G401 (cell line): ENCODE data around the gene ACBD3. TPM values are rescaled to one million over a fixed set of nuclear protein-coding genes. Genes with fewer than 3 reads are reported as not detected.

Experiments
- DNase-seq: peaks from one replicate; pipeline ENCODE4 v3.0.0-alpha.2; 2015; ENCODE audit warnings: low spot score
- in situ Hi-C: cut with HindIII; loops from 2 replicates; pipeline ENCODE4 v1.10.0; 2016; ENCODE audit warnings: low sequenced_read_pairs, mixed read lengths
- total RNA-seq: library from RNA; depleted of rRNA; stranded (reverse); fragments of >200 nt; shearing (Covaris generic); gene quantifications from 2 replicates; pipeline ENCODE4 v1.2.3, GENCODE V29; 2014

The ACBD3 gene
- total RNA-seq, 1 experiment from 2014 or later: 21.3 TPM

- in situ Hi-C loops: no loop called here
- no peak for DNase-seq
Measured at GRCh38 chr1:226121049-226121586, 65.4 kb downstream of the ACBD3 start.

- in situ Hi-C loops: no loop called here
- DNase-seq: no peak
Measured at GRCh38 chr1:226120398-226120797, 66.1 kb downstream of the ACBD3 start.

GRCh38 chr1:226119169-226119568 lies 67.4 kb downstream of the ACBD3 start:
- in situ Hi-C loops: no loop called here
- no peak for DNase-seq

GRCh38 chr1:226118357-226118756 lies 68.2 kb downstream of the ACBD3 start:
- no peak for DNase-seq
- in situ Hi-C loops: no loop called here

GRCh38 chr1:226117330-226117729 lies 69.2 kb downstream of the ACBD3 start:
- in situ Hi-C loops: no loop called here
- no peak for DNase-seq

GRCh38 chr1:226116673-226117072 lies 69.9 kb downstream of the ACBD3 start:
- in situ Hi-C loops: no loop called here
- DNase-seq: no peak

- in situ Hi-C loops: no loop called here
- no peak for DNase-seq
Measured at GRCh38 chr1:226112626-226113025, 73.9 kb downstream of the ACBD3 start.

- in situ Hi-C loops: no loop called here
- peak; percentile 28 for DNase-seq
Measured at GRCh38 chr1:226111883-226112261, 74.7 kb downstream of the ACBD3 start.

- in situ Hi-C loops: no loop called here
- DNase-seq: no peak
Measured at GRCh38 chr1:226111098-226111882, 75.3 kb downstream of the ACBD3 start.

GRCh38 chr1:226110249-226111097 lies 76.1 kb downstream of the ACBD3 start:
- in situ Hi-C loops: no loop called here
- DNase-seq: peak; percentile 65

GRCh38 chr1:226109829-226110248 lies 76.7 kb downstream of the ACBD3 start:
- DNase-seq: peak; percentile 95
- in situ Hi-C loops: no loop called here

- in situ Hi-C loops: no loop called here
- peak; percentile 41 for DNase-seq
Measured at GRCh38 chr1:226108935-226109828, 77.4 kb downstream of the ACBD3 start.

- no peak for DNase-seq
- in situ Hi-C loops: no loop called here
Measured at GRCh38 chr1:226107471-226108460, 78.8 kb downstream of the ACBD3 start.

- DNase-seq: peak; percentile 94
- in situ Hi-C loops: no loop called here
Measured at GRCh38 chr1:226104671-226105121, 81.8 kb downstream of the ACBD3 start.

GRCh38 chr1:226100436-226101391 lies 85.8 kb downstream of the ACBD3 start:
- DNase-seq: peak; percentile 64
- in situ Hi-C loops: no loop called here

- no peak for DNase-seq
- in situ Hi-C loops: no loop called here
Measured at GRCh38 chr1:226098870-226099835, 87.4 kb downstream of the ACBD3 start.
